DOHH2 (cell line): Measurements from ENCODE around the gene PDE2A.

Experiments used
- H3F3A ChIP-seq: fragments of 200-600 bp; sonication (generic), shearing (Covaris generic); 2 replicates; pipeline ENCODE4 v1.6.0; 2016; ENCODE audit warnings: antibody characterized with exemption, mild to moderate bottlenecking; ENCODE audit not compliant: control insufficient read depth, insufficient read depth
- H3K27ac ChIP-seq: fragments of 200-600 bp; sonication (generic); 2 replicates; pipeline ENCODE4 v1.5.1; 2014; ENCODE audit warnings: low read depth, mild to moderate bottlenecking, low read length, moderate library complexity
- H3K27me3 ChIP-seq: fragments of 200-600 bp; sonication (generic); 2 replicates; pipeline ENCODE4 v1.6.1; 2014; ENCODE audit warnings: mild to moderate bottlenecking, low read length, mixed read lengths; ENCODE audit not compliant: control insufficient read depth
- H3K36me3 ChIP-seq: fragments of 200-600 bp; sonication (generic); 2 replicates; pipeline ENCODE4 v1.6.1; 2014; ENCODE audit warnings: mild to moderate bottlenecking, low read length, moderate library complexity, mixed read lengths; ENCODE audit not compliant: control insufficient read depth
- H3K4me1 ChIP-seq: fragments of 200-600 bp; sonication (generic); 2 replicates; pipeline ENCODE4 v1.6.1; 2014; ENCODE audit warnings: mild to moderate bottlenecking, low read length, mixed read lengths; ENCODE audit not compliant: control insufficient read depth
- H3K4me2 ChIP-seq: fragments of 200-600 bp; sonication (generic); 2 replicates; pipeline ENCODE4 v1.6.0; 2014; ENCODE audit warnings: mild to moderate bottlenecking, low read length, moderate library complexity
- H3K4me3 ChIP-seq: fragments of 200-600 bp; sonication (generic); 2 replicates; pipeline ENCODE4 v1.5.1; 2014; ENCODE audit warnings: mild to moderate bottlenecking, low read length, mixed read lengths
- H3K79me2 ChIP-seq: fragments of 200-600 bp; sonication (generic); 2 replicates; pipeline ENCODE4 v1.6.1; 2014; ENCODE audit warnings: mild to moderate bottlenecking, low read length, mixed read lengths; ENCODE audit not compliant: control insufficient read depth
- H3K9me2 ChIP-seq: fragments of 200-600 bp; sonication (generic); replicated peaks from 2 replicates; pipeline ENCODE4 v1.6.1; 2014; ENCODE audit warnings: mild to moderate bottlenecking, low read length, mixed read lengths; ENCODE audit not compliant: control insufficient read depth
- H3K9me3 ChIP-seq: fragments of 200-600 bp; sonication (generic); 2 replicates; pipeline ENCODE4 v1.6.1; 2014; ENCODE audit warnings: antibody characterized with exemption, low read length, mixed read lengths; ENCODE audit not compliant: control insufficient read depth, insufficient read depth
- H4K20me1 ChIP-seq: fragments of 200-600 bp; sonication (generic); 2 replicates; pipeline ENCODE4 v1.6.0; 2014; ENCODE audit warnings: low read depth, mild to moderate bottlenecking, antibody characterized with exemption, low read length, moderate library complexity; ENCODE audit not compliant: control insufficient read depth, insufficient read depth
- CTCF ChIP-seq: fragments of 200-600 bp; sonication (generic); IDR thresholded peaks from one replicate; pipeline ENCODE4 v1.5.1; 2014; ENCODE audit warnings: antibody characterized with exemption, mild to moderate bottlenecking, low read depth, low read length; ENCODE audit not compliant: poor library complexity, severe bottlenecking
- EZH2phosphoT487 ChIP-seq: fragments of 200-600 bp; sonication (generic); IDR thresholded peaks from 2 replicates; pipeline ENCODE4 v1.6.1; 2017; ENCODE audit warnings: borderline replicate concordance, mild to moderate bottlenecking, antibody characterized with exemption, low read length, moderate library complexity, mixed read lengths

PDE2A gene

GRCh38 chr11:72696866-72697700 is 22.9 kb upstream of the PDE2A start:
- Histone ChIP-seq H4K20me1 (no peaks in the 10 kb centered on the region), H3K36me3 (peaks cover 54% of the 10 kb centered on the region)
- TF ChIP-seq EZH2phosphoT487: no peak
- TF ChIP-seq CTCF: no peak

GRCh38 chr11:72695354-72695753 is 21.1 kb upstream of the PDE2A start:
- H3F3A ChIP-seq: no peaks in the 10 kb centered on the region
- no peak overlapping the region for H3K4me2 ChIP-seq
- H3K27me3 ChIP-seq: no peaks in the 10 kb centered on the region
- H3K27ac ChIP-seq: no peak overlapping the region
- H3K4me3 ChIP-seq: no peak overlapping the region
- no peak for TF ChIP-seq EZH2phosphoT487
- no peak for TF ChIP-seq CTCF
- no peaks in the 10 kb centered on the region for H3K4me1 ChIP-seq
- H3K9me2 ChIP-seq: no peaks in the 10 kb centered on the region
- no peaks in the 10 kb centered on the region for H4K20me1 ChIP-seq
- peaks cover 46% of the 10 kb centered on the region for H3K36me3 ChIP-seq
- H3K79me2 ChIP-seq: no peaks in the 10 kb centered on the region
- H3K9me3 ChIP-seq: no peaks in the 10 kb centered on the region

More at GRCh38 chr11:72696866-72697700, 22.9 kb upstream of the PDE2A start:
- no peaks in the 10 kb centered on the region for H3K9me3 ChIP-seq
- no peaks in the 10 kb centered on the region for H3K79me2 ChIP-seq
- H3K4me1 ChIP-seq: no peaks in the 10 kb centered on the region
- H3K27me3 ChIP-seq: no peaks in the 10 kb centered on the region
- no peaks in the 10 kb centered on the region for H3K9me2 ChIP-seq
- H3K27ac ChIP-seq: no peak overlapping the region
- no peak overlapping the region for H3K4me3 ChIP-seq
- no peaks in the 10 kb centered on the region for H3F3A ChIP-seq
- no peak overlapping the region for H3K4me2 ChIP-seq

GRCh38 chr11:72693271-72693968 is 19.2 kb upstream of the PDE2A start:
- Histone ChIP-seq H3K9me2 (no peaks in the 10 kb centered on the region), H3K4me3 (no peak overlapping the region), H3K4me2 (no peak overlapping the region), H3F3A (no peaks in the 10 kb centered on the region), H3K27ac (no peak overlapping the region), H3K36me3 (peaks cover 40% of the 10 kb centered on the region), H4K20me1 (no peaks in the 10 kb centered on the region), H3K9me3 (no peaks in the 10 kb centered on the region), H3K27me3 (no peaks in the 10 kb centered on the region), H3K79me2 (no peaks in the 10 kb centered on the region), H3K4me1 (no peaks in the 10 kb centered on the region)
- TF ChIP-seq EZH2phosphoT487 (no peak), CTCF (no peak)
